GM10248 (cell line): Measurements from ENCODE around the gene RNF130.

Experiments
- CTCF ChIA-PET: fragments of 300-600 bp; sonication (Branson Sonifier 250); formaldehyde crosslinking; extraction: SDS; loops from one replicate; lab custom pipeline; 2021; ENCODE audit warnings: antibody characterized with exemption; lab: Yijun Ruan, JAX
- POLR2A ChIA-PET: fragments of 350-650 bp; sonication (Branson Sonifier 250); formaldehyde crosslinking; extraction: SDS; loops from one replicate; lab custom pipeline; 2020; ENCODE audit warnings: antibody characterized with exemption; lab: Yijun Ruan, JAX
- DNase-seq: peaks from one replicate; pipeline ENCODE4 v3.0.0; 2012; ENCODE audit errors: extremely low spot score
- TF ChIP-seq, protein P1 (sequence below): IDR thresholded peaks from 2 replicates; pipeline ENCODE4 v1.5.1; 2012; ENCODE audit warnings: mild to moderate bottlenecking, low read depth; ENCODE audit errors: extremely low read depth, missing control alignments, control extremely low read depth

The RNF130 gene

DNA sequence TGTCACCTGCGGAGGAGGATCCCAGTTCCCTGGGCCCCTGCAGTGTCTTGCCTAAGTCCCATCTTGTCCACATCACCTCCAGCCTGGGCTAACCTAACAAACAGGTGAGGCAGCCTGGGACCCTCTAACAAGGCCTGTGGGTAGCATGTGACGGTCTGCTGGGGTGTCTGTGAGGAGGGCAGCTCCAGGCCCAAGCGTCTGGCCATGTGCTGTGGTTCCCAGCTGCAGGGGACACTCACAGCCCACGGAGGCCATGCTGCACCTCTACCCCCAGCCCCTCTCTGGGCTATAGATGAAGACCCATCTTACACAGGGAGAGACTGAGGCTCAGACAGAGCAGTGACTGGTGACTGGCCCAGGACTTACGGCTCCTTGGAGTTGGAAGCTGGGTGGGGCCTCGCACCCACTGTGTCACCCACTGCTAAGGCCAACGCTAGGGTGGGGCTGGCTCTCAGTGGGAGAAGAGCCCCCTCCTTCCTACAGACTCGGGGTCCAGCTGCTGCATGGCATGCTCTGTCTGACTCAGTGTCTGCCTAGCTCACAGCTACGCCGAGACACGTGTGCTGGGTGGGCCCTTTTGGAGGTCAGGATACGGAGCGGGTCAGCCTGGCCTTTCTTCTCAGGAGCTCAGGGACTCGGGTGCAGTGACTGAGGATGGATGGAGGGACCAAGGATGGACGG is 40.8 kb upstream of the RNF130 start:
- DNase-seq: no peak
- ChIA-PET POLR2A (no interaction called here), CTCF (interaction anchor here (1.3 kb wide), 1 partner anchor 216 kb away, joined by 3 read pairs; no protein-coding TSS in a partner anchor)
- TF ChIP-seq, protein P1, sequence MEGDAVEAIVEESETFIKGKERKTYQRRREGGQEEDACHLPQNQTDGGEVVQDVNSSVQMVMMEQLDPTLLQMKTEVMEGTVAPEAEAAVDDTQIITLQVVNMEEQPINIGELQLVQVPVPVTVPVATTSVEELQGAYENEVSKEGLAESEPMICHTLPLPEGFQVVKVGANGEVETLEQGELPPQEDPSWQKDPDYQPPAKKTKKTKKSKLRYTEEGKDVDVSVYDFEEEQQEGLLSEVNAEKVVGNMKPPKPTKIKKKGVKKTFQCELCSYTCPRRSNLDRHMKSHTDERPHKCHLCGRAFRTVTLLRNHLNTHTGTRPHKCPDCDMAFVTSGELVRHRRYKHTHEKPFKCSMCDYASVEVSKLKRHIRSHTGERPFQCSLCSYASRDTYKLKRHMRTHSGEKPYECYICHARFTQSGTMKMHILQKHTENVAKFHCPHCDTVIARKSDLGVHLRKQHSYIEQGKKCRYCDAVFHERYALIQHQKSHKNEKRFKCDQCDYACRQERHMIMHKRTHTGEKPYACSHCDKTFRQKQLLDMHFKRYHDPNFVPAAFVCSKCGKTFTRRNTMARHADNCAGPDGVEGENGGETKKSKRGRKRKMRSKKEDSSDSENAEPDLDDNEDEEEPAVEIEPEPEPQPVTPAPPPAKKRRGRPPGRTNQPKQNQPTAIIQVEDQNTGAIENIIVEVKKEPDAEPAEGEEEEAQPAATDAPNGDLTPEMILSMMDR: no peak

DNA sequence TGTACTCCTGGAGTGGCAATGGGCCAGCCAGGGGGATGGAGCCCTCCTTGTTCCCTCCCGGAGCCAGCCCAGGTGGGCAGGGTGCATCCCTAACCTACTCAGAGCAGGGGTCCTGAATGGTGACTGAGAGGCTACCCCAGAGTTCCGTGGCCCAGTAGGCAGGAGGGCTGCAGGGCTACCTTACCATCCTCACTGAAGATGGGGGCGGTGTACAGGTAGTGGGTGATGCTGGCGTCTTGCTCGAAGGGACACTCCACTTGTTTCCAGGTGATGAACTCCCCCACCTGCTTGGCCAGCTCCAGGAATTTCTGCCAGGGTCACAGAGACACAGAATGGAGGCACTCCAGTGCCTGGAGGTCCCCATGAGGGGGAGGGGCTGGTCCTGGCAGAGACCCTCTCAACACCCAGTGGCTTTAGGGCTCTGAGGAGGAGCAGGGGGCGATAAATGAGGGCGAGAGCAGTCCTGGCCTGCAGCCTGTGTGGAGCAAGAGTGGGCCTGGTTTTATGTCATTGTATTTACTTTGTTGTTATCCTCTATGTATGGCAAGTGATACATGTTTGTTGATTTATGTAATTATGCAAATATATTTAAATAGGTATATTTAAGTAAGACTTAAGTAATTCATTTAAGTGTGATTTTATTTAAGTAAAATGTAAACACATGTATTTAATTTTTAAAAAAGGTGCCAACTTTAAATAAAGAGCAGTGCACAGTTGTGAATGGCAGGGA is 39.9 kb upstream of the RNF130 start:
- TF ChIP-seq, protein P1: no peak
- ChIA-PET POLR2A (no interaction called here), CTCF (interaction anchor here (1.3 kb wide), 1 partner anchor 217 kb away, joined by 3 read pairs; no protein-coding TSS in a partner anchor)
- DNase-seq: peak; percentile 8

DNA sequence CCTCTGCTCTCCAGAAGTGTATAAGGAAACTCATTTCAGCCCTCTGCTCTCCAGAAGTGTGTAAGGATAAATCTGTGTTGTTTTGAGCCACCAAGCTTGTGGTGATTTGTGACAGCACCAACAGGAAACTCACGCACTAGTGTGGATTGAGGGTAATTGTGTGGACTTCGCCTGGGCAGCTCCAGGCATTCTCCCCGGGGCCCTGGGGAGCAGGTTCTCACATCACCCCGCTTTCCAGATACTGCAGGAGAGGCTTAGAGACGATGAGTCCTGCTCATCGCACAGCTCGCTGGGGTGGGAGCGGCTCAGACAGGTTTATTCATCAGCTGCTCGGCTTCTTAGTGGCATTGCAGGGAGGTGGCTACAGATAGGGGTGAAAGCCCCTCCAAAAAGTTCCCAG is 38.4 kb upstream of the RNF130 start:
- ChIA-PET POLR2A (no interaction called here), CTCF (no interaction called here)
- TF ChIP-seq, protein P1: no peak
- no peak for DNase-seq

DNA sequence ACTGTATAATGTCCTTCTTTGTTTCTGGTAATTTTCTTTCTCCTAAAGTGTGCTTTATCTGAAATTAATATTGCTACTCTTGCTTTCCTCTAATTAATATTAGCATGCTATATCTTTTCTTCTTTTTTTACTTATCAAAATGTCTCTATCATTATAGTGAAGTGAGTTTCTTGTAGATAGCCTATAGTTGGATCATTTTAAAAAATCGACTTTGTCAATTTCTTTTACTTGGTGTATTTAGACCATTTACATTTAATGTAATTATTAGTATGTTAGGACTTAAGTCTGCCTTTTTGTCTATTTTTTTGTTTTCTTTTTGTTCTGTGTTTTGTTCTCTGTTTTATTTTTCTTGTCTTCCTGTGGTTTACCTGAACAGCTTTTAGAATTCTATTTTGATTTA is 35.4 kb upstream of the RNF130 start:
- TF ChIP-seq, protein P1: no peak
- CTCF ChIA-PET: no interaction called here
- no peak for DNase-seq
- POLR2A ChIA-PET: no interaction called here

DNA sequence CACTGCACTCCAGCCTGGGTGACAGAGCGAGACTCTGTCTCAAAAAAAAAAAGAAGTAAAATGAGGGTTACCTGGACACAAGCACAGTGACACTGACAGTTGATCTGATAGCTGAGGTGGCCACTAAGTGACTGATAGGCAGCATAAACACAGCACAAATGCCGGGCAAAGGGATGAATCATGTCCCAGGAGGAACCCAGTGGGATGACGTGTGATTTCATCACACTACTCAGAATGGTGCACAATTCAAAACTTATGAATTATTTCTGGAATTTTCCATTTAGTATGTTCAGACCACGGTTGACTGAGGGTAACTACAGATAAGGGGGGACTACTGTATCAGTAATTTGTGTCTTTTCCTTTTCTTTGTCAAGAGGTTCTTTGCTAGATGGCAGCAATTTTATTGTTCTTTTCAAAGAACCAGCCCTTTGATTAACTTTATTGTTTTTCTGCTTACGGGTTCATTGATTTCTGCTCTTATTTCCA is 34.3 kb upstream of the RNF130 start:
- TF ChIP-seq, protein P1: no peak
- ChIA-PET CTCF (no interaction called here), POLR2A (no interaction called here)
- no peak for DNase-seq

DNA sequence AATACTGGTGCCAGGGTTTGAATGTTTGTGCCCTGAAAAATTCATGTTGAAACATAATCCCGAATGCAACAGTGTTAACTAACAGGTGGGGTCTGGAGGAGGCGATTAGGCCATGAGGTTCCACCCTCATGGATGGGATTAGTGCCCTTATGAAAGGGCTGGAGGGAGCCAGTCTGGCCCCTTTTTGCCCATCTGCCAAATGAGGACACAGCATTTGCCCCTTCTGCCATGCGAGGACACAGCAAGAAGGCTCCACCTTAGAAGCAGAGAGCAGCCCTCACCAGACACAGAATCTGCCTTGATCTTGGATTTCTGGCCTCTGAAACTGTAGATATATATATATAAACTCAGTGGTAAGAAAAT is 32.6 kb upstream of the RNF130 start:
- ChIA-PET CTCF (no interaction called here), POLR2A (no interaction called here)
- no peak for DNase-seq
- TF ChIP-seq, protein P1: no peak
